Measurements from ENCODE around the gene THEMIS. TPM values are rescaled to one million over a fixed set of nuclear protein-coding genes. Genes with fewer than 3 reads are reported as not detected.

THEMIS gene
- total and polyA plus RNA-seq, 11 donors: 0.01 to 2.3 (median 0.39) TPM; not detected in 6

GRCh38 chr6:127912914-127913313 is 12.1 kb upstream of the THEMIS start:
- intact Hi-C loops (cut with DNase I): no loop called here

GRCh38 chr6:127907960-127908640 is 7.2 kb upstream of the THEMIS start:
- intact Hi-C loops (cut with DNase I): no loop called here
- WGBS, 4 donors: 92 to 94% (median 93%) methylated on average over 7 of the region's 7 CpGs
- ATAC-seq: no peak

More at GRCh38 chr6:127912914-127913313, 12.1 kb upstream of the THEMIS start:
- Histone ChIP-seq H3K4me3 (no peak overlapping the region), H3K27ac (no peak overlapping the region), H3K4me1 (no peaks in the 10 kb centered on the region), H3K27me3 (no peaks in the 10 kb centered on the region), H3K9me3 (peaks cover 0 to 6% (median 0%) of the 10 kb centered on the region in 12 donors), H3K36me3 (no peaks in the 10 kb centered on the region)
- DNase-seq (no peak), ATAC-seq (no peak)
- WGBS, 4 donors: 37 to 75% (median 54%) methylated on average over 3 of the region's 3 CpGs
- TF ChIP-seq POLR2A (IDR thresholded peaks at IDR 0.05): no peak
- no peak for TF ChIP-seq CTCF (IDR thresholded peaks at IDR 0.05)

GRCh38 chr6:127904160-127904559 is 3.3 kb upstream of the THEMIS start:
- intact Hi-C loops (cut with DNase I): no loop called here
- Histone ChIP-seq H3K36me3 (no peaks in the 10 kb centered on the region), H3K9me3 (peaks cover 0 to 11% (median under 1%) of the 10 kb centered on the region in 12 donors), H3K4me3 (no peak overlapping the region), H3K27me3 (no peaks in the 10 kb centered on the region), H3K4me1 (peaks cover 0 to 4% (median 0%) of the 10 kb centered on the region in 12 donors), H3K27ac (no peak overlapping the region)
- ATAC-seq (peak in 2 of 4 donors; percentile 26 to 46), DNase-seq (no peak)
- no peak for TF ChIP-seq CTCF (IDR thresholded peaks at IDR 0.05)
- TF ChIP-seq POLR2A (IDR thresholded peaks at IDR 0.05): no peak

More at GRCh38 chr6:127907960-127908640, 7.2 kb upstream of the THEMIS start:
- no peak for DNase-seq
- H3K4me1 ChIP-seq: peaks cover 0 to 4% (median 0%) of the 10 kb centered on the region in 12 donors
- H3K27ac ChIP-seq: peak overlapping the region in 1 of 12 donors; percentile 44
- no peak for TF ChIP-seq POLR2A (IDR thresholded peaks at IDR 0.05)
- TF ChIP-seq CTCF (IDR thresholded peaks at IDR 0.05): no peak
- no peaks in the 10 kb centered on the region for H3K27me3 ChIP-seq
- H3K36me3 ChIP-seq: no peaks in the 10 kb centered on the region
- H3K4me3 ChIP-seq: peak overlapping the region in 1 of 12 donors; percentile 23
- H3K9me3 ChIP-seq: peaks cover 0 to 17% (median 2%) of the 10 kb centered on the region in 12 donors

GRCh38 chr6:127902933-127903332 is 2.1 kb upstream of the THEMIS start:
- intact Hi-C loops (cut with DNase I): no loop called here
- Histone ChIP-seq H3K4me3 (no peak overlapping the region), H3K9me3 (peaks cover 0 to 11% (median 0%) of the 10 kb centered on the region in 12 donors), H3K27me3 (no peaks in the 10 kb centered on the region), H3K36me3 (no peaks in the 10 kb centered on the region), H3K4me1 (peaks cover 0 to 4% (median 0%) of the 10 kb centered on the region in 12 donors), H3K27ac (peak overlapping the region in 1 of 12 donors; percentile 54)
- ATAC-seq (no peak), DNase-seq (no peak)
- no peak for TF ChIP-seq POLR2A (IDR thresholded peaks at IDR 0.05)
- no peak for TF ChIP-seq CTCF (IDR thresholded peaks at IDR 0.05)
- WGBS, 4 donors: 90 to 92% (median 91%) methylated on average over 8 of the region's 8 CpGs

Measured in heart left ventricle (tissue), 16 donors.